HG03064 (cell line): ENCODE results near the gene RUFY1.
"Not testable (repeated sequence)": the region's sequence is repeated elsewhere in the genome, so short reads cannot be mapped to it uniquely, and the experiment has no call there.

Source experiments
- ATAC-seq: cut with Tn5 transposase; IDR thresholded peaks from one replicate; pipeline ENCODE4 v1.9.1; 2021; ENCODE audit warnings: low read depth; ENCODE audit not compliant: unreplicated experiment

The RUFY1 gene

GRCh38 chr5:179550511-179551342, at the start of gene RUFY1:
Gene RUFY1 (plus strand): TSS chr5:179550554. CDS start chr5:179550570, 16 bp downstream.
- ATAC-seq = peak; percentile 74

GRCh38 chr5:179501997-179502396, 48.4 kb upstream of the RUFY1 start:
- ATAC-seq = not testable (repeated sequence)

- not testable (repeated sequence) for ATAC-seq
Observed at GRCh38 chr5:179502420-179502819, 47.9 kb upstream of the RUFY1 start.

- no peak for ATAC-seq
Observed at GRCh38 chr5:179504191-179504590, 46.2 kb upstream of the RUFY1 start.

- ATAC-seq = no peak
Observed at GRCh38 chr5:179504600-179505396, 45.6 kb upstream of the RUFY1 start.

- no peak for ATAC-seq
Observed at GRCh38 chr5:179505636-179506261, 44.6 kb upstream of the RUFY1 start.

- no peak for ATAC-seq
Observed at GRCh38 chr5:179509239-179509638, 41.1 kb upstream of the RUFY1 start.

GRCh38 chr5:179509845-179510244, 40.5 kb upstream of the RUFY1 start:
- ATAC-seq = no peak

- ATAC-seq = no peak
Observed at GRCh38 chr5:179512452-179513000, 37.8 kb upstream of the RUFY1 start.

GRCh38 chr5:179515501-179515900, 34.9 kb upstream of the RUFY1 start:
- not testable (repeated sequence) for ATAC-seq

- ATAC-seq = no peak
Observed at GRCh38 chr5:179516221-179516620, 34.1 kb upstream of the RUFY1 start.

GRCh38 chr5:179517746-179518145, 32.6 kb upstream of the RUFY1 start:
- not testable (repeated sequence) for ATAC-seq

GRCh38 chr5:179518369-179518768, 32.0 kb upstream of the RUFY1 start:
- ATAC-seq = not testable (repeated sequence)

GRCh38 chr5:179519416-179520070, 30.8 kb upstream of the RUFY1 start:
- not testable (repeated sequence) for ATAC-seq

GRCh38 chr5:179522107-179522506, 28.2 kb upstream of the RUFY1 start:
- not testable (repeated sequence) for ATAC-seq

GRCh38 chr5:179526978-179527377, 23.4 kb upstream of the RUFY1 start:
- no peak for ATAC-seq

GRCh38 chr5:179530069-179530998, 20.0 kb upstream of the RUFY1 start:
- ATAC-seq = peak; percentile 65

GRCh38 chr5:179533024-179533423, 17.3 kb upstream of the RUFY1 start:
- ATAC-seq = no peak

GRCh38 chr5:179533907-179534306, 16.4 kb upstream of the RUFY1 start:
- ATAC-seq = peak; percentile 51
